ENCODE results near the gene CERS6.

- TF ChIP-seq ZNF747 (tag by site-specific recombination; IDR thresholded peaks at IDR 0.05) (no peak), SETDB1 (IDR thresholded peaks at IDR 0.05; ENCODE audit: insufficient read length, low read length) (no peak), CTCF (tag by site-specific recombination; IDR thresholded peaks at IDR 0.05) (no peak), ZNF280D (tag by site-specific recombination; IDR thresholded peaks at IDR 0.05) (no peak), ATF2 (tag by site-specific recombination; IDR thresholded peaks at IDR 0.05; ENCODE audit: low read depth) (no peak), ZNF362 (tag by site-specific recombination; IDR thresholded peaks at IDR 0.05) (no peak)
Observed at GRCh38 chr2:168663993-168664392, 207.9 kb downstream of the CERS6 start.
